BJ (cell line): Measurements from ENCODE around the gene NKX6-1. TPM values are rescaled to one million over a fixed set of nuclear protein-coding genes. Genes with fewer than 3 reads are reported as not detected.
A peak's percentile ranks its signal among the peaks of the same experiment; 100 is the strongest.

Experiments used
- CTCF ChIA-PET: fragments of 350-600 bp; formaldehyde crosslinking; extraction: SDS; loops from one replicate; lab custom pipeline; 2021; ENCODE audit warnings: antibody characterized with exemption, inconsistent platforms; lab: Yijun Ruan, JAX
- POLR2A ChIA-PET: fragments of 300-600 bp; sonication (Branson Sonifier 250); formaldehyde crosslinking; extraction: SDS; loops from one replicate; lab custom pipeline; 2021; ENCODE audit warnings: antibody characterized with exemption; lab: Charles Lee
- DNase-seq: peaks from one replicate; pipeline ENCODE4 v3.0.0-alpha.2; 2011; ENCODE audit warnings: low read depth
- H3K27me3 ChIP-seq: 2 replicates; pipeline ENCODE4 v1.6.0; 2011; ENCODE audit warnings: low read length; ENCODE audit not compliant: control insufficient read depth, insufficient read depth
- H3K36me3 ChIP-seq: 2 replicates; pipeline ENCODE4 v1.5.1; 2011; ENCODE audit warnings: low read length; ENCODE audit not compliant: control insufficient read depth, insufficient read depth
- H3K4me3 ChIP-seq: 2 replicates; pipeline ENCODE4 v1.5.1; 2011; ENCODE audit warnings: low read depth, mild to moderate bottlenecking, control low read depth, low read length
- polyA plus RNA-seq: library from polyadenylated mRNA; depleted of rRNA; stranded (reverse); fragments of >200 nt; gene quantifications from 2 replicates; pipeline ENCODE4 v1.2.3, GENCODE V29; 2011
- TF ChIP-seq, protein P1 (sequence below): IDR thresholded peaks from 2 replicates; pipeline ENCODE4 v1.5.1; 2011; ENCODE audit warnings: low read depth, mild to moderate bottlenecking, control low read depth, inconsistent platforms, low read length, moderate library complexity; ENCODE audit not compliant: insufficient read depth

The NKX6-1 gene
- polyA plus RNA-seq, 1 experiment, result 0.02 TPM

DNA sequence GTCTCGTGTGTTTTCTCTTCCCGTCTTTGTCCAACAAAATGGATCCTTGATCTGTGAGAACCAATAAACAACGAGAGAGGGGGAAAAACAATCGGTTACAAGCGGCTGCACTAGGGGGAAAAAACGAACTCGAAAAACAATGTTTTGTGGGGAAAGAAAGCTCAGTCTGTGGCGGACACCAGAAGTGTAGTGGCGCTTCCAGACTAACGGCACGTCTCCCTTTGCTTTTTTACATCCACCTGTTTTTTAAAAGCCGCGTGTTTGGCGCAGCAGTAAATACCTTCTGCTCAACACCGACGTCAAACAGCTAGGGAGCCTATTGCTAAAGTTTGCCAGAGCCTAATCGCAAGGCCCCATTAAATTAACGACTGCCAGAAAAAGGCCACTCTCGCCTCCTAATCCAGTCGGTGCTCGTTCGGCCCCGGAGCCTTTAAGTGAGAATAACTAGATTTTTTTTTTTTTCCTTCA lies 3.3 kb downstream of the NKX6-1 start:
- no peak for DNase-seq

DNA sequence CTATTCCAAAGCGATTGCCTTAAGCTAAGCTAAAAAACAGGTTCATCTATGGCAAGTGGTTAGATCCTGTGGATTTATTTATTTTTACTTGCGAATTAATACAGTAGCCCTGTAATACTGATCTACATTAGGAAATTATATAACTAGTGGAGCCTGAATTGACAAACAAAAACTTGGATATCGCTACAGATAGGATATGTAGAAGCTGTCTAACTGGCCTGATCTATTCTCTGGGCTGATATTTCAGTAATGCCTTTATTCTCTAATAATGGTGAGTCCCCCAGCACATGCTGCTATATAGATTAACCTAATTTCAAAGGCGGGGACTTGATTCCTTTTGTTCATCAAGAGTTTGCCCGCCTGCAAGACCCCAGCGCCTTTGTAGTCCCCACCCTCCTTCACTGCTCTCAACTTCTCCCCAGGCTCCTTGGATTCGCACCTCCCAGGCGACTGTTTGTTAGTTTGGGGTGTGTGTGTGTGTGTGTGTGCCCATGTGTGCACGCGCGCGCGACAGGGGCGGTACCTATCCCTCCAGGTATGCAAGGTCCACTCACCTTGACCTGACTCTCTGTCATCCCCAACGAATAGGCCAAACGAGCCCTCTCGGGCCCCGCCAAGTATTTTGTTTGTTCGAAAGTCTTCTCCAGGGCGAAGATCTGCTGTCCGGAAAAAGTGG lies 3.8 kb downstream of the NKX6-1 start:
- DNase-seq, result no peak
- POLR2A ChIA-PET, result interaction anchor here (0.7 kb wide), 1 partner anchor 664 kb away, joined by 3 read pairs; no protein-coding TSS in a partner anchor
- H3K4me3 ChIP-seq, result no peak overlapping the region
- H3K36me3 ChIP-seq, result no peaks in the 10 kb centered on the region
- TF ChIP-seq, protein P1, sequence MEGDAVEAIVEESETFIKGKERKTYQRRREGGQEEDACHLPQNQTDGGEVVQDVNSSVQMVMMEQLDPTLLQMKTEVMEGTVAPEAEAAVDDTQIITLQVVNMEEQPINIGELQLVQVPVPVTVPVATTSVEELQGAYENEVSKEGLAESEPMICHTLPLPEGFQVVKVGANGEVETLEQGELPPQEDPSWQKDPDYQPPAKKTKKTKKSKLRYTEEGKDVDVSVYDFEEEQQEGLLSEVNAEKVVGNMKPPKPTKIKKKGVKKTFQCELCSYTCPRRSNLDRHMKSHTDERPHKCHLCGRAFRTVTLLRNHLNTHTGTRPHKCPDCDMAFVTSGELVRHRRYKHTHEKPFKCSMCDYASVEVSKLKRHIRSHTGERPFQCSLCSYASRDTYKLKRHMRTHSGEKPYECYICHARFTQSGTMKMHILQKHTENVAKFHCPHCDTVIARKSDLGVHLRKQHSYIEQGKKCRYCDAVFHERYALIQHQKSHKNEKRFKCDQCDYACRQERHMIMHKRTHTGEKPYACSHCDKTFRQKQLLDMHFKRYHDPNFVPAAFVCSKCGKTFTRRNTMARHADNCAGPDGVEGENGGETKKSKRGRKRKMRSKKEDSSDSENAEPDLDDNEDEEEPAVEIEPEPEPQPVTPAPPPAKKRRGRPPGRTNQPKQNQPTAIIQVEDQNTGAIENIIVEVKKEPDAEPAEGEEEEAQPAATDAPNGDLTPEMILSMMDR, result no peak
- peaks cover 52% of the 10 kb centered on the region for H3K27me3 ChIP-seq
- CTCF ChIA-PET, result interaction anchor here (1.8 kb wide), 1 partner anchor 12 kb away, joined by 5 read pairs; no protein-coding TSS in a partner anchor

More for the DNA sequence above, 3.3 kb downstream of the NKX6-1 start:
- ChIA-PET CTCF (interaction anchor here (1.8 kb wide), 1 partner anchor 13 kb away, joined by 5 read pairs; no protein-coding TSS in a partner anchor), POLR2A (no interaction called here)
- Histone ChIP-seq H3K4me3 (no peak overlapping the region), H3K36me3 (no peaks in the 10 kb centered on the region), H3K27me3 (peaks cover 56% of the 10 kb centered on the region)
- TF ChIP-seq, protein P1, result no peak

DNA sequence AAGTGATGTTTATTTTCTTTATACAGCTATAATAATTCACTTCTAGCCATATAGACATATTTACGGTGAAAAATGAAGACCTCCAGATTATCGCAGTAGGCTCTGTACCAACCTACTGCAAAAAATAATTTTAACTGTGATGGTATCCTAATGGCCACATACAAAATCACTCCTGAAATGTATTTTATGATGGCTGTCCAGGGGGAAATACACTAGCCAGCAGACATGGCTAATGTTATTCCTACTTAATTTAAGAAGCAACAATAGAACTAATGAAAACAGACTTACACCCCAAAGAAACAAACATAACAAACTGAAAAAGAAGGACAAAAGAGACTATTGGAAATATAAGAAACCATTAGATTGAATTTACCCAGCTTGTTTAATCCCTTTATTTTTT lies 4.6 kb downstream of the NKX6-1 start:
- no peaks in the 10 kb centered on the region for H3K36me3 ChIP-seq
- TF ChIP-seq, protein P1, result no peak
- DNase-seq, result no peak
- no peak overlapping the region for H3K4me3 ChIP-seq
- POLR2A ChIA-PET, result interaction anchor here (0.7 kb wide), 1 partner anchor 663 kb away, joined by 3 read pairs; no protein-coding TSS in a partner anchor
- H3K27me3 ChIP-seq, result peaks cover 47% of the 10 kb centered on the region
- CTCF ChIA-PET, result no interaction called here

DNA sequence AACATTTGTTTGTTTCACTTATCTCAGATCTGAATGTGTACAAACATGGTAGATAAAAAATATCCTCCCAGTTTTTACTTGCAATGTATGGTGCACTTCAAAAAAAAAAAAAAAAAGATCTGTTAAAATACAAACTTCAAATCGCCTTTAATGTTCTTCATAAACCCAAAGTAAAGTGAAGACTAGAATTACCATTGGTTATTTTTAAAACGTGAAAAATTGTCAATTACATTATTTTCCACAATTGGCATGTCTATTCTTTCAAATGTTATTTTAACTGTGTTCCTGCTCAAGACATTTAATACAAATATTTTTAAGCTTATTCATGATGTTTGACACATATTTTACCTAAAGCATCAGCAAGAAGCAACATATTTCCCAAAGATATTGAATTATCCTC lies 5.0 kb downstream of the NKX6-1 start:
- Histone ChIP-seq H3K36me3 (no peaks in the 10 kb centered on the region), H3K4me3 (no peak overlapping the region), H3K27me3 (peaks cover 44% of the 10 kb centered on the region)
- TF ChIP-seq, protein P1, result no peak
- DNase-seq, result no peak
- CTCF ChIA-PET, result no interaction called here
- POLR2A ChIA-PET, result no interaction called here

DNA sequence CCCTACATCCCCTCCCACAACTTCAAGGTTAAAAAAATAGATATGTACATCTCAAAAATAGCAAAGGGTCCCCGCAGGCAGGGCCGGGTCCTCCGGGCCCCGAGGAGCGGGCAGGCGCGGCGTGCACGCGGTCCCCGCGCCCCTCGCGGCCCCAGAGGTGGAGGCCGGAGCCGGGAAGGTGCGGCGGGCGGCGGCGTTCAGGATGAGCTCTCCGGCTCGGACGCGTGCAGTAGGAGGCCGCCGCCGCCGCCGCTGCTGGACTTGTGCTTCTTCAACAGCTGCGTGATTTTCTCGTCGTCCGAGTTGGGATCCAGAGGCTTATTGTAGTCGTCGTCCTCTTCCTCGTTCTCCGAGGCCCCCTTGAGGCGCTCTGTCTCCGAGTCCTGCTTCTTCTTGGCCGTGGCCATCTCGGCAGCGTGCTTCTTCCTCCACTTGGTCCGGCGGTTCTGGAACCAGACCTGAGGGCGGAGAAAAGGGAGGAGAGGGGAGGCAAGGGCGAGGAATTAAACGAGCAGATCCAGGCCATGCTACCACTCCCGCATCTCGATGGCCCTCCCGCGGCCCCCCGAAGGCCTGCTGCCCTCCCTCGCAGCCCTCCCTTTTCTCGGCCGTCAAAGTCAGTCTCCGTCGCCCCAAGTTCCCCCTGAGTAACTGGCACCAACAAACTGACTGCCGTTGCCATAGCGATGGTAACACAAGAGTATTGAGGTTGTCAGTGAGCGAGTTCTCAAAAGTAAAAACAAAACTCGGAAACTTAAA lies 5.8 kb downstream of the NKX6-1 start:
- TF ChIP-seq, protein P1, result peak; percentile 20; the same call in 1 of the 2 replicates
- no peaks in the 10 kb centered on the region for H3K36me3 ChIP-seq
- no peak overlapping the region for H3K4me3 ChIP-seq
- no peak for DNase-seq
- CTCF ChIA-PET, result interaction anchor here (0.5 to 1.0 kb wide), 2 partner anchors 10 to 1622 kb away, joined by 3 read pairs; no protein-coding TSS in a partner anchor
- peaks cover 36% of the 10 kb centered on the region for H3K27me3 ChIP-seq
- POLR2A ChIA-PET, result no interaction called here
